Measurements from ENCODE around the gene ANKRD63.

The ANKRD63 gene

GRCh38 chr15:40328751-40329150, 45.9 kb upstream of the ANKRD63 start:
- H3K4me3 ChIP-seq (ENCODE audit: low read depth, low read length) = no peak overlapping the region
- TF ChIP-seq, protein P1, sequence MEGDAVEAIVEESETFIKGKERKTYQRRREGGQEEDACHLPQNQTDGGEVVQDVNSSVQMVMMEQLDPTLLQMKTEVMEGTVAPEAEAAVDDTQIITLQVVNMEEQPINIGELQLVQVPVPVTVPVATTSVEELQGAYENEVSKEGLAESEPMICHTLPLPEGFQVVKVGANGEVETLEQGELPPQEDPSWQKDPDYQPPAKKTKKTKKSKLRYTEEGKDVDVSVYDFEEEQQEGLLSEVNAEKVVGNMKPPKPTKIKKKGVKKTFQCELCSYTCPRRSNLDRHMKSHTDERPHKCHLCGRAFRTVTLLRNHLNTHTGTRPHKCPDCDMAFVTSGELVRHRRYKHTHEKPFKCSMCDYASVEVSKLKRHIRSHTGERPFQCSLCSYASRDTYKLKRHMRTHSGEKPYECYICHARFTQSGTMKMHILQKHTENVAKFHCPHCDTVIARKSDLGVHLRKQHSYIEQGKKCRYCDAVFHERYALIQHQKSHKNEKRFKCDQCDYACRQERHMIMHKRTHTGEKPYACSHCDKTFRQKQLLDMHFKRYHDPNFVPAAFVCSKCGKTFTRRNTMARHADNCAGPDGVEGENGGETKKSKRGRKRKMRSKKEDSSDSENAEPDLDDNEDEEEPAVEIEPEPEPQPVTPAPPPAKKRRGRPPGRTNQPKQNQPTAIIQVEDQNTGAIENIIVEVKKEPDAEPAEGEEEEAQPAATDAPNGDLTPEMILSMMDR (IDR thresholded peaks at IDR 0.05; ENCODE audit: borderline replicate concordance, insufficient read depth, low read depth, low read length) = no peak

GRCh38 chr15:40328176-40328575, 45.3 kb upstream of the ANKRD63 start:
- H3K4me3 ChIP-seq (ENCODE audit: low read depth, low read length) = no peak overlapping the region

DNA sequence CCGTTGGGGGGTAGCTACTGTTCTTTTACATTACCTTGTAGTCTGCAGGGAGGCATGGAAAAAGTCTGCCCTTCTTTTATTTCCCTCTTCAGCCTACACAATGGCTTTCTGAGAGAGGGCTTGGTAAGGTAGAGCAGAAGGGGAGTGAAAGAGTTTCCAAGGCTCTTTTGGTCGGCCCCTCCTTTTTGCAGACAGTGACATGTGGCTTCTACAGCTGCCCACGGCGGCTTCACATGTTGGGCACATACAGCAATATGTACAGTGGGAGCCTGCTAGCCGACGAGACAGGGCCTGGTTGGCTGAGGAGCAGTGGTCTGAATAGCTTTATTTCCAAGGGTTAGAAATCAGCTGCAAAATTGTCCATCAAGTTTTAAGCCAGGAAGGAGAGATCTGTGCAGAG, 44.6 kb upstream of the ANKRD63 start:
- TF ChIP-seq, protein P1 (IDR thresholded peaks at IDR 0.05; ENCODE audit: borderline replicate concordance, insufficient read depth, low read depth, low read length) = no peak

More at GRCh38 chr15:40328176-40328575, 45.3 kb upstream of the ANKRD63 start:
- TF ChIP-seq, protein P1 (IDR thresholded peaks at IDR 0.05; ENCODE audit: borderline replicate concordance, insufficient read depth, low read depth, low read length) = no peak

GRCh38 chr15:40325700-40326099, 42.8 kb upstream of the ANKRD63 start:
- TF ChIP-seq, protein P1 (IDR thresholded peaks at IDR 0.05; ENCODE audit: borderline replicate concordance, insufficient read depth, low read depth, low read length) = no peak
- no peak overlapping the region for H3K4me3 ChIP-seq (ENCODE audit: low read depth, low read length)

More for the DNA sequence above, 44.6 kb upstream of the ANKRD63 start:
- no peak overlapping the region for H3K4me3 ChIP-seq (ENCODE audit: low read depth, low read length)

DNA sequence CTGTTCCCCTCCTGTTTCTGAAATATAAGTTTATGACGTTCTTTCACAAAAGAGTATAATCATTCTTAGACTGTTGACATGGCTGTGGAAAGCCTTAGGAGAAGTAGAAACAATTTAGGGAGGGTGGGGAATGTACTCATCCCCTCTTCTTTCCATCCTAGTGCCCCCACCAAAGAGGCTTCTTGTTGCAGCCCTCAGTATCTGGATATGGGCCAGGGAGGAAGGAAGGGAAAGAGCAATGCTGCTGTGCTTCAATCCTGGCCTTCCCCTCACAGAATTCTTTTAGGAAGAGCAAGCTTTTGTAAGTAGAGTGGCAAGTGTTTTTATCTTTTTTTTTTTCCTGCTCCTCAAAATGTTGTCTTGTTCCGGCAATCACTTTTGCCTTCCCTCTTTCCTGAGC, 42.3 kb upstream of the ANKRD63 start:
- TF ChIP-seq, protein P1 (IDR thresholded peaks at IDR 0.05; ENCODE audit: borderline replicate concordance, insufficient read depth, low read depth, low read length) = no peak
- no peak overlapping the region for H3K4me3 ChIP-seq (ENCODE audit: low read depth, low read length)

GRCh38 chr15:40323953-40324937, 41.4 kb upstream of the ANKRD63 start:
- peak overlapping the region; percentile 80 for H3K4me3 ChIP-seq (ENCODE audit: low read depth, low read length)
- TF ChIP-seq, protein P1 (IDR thresholded peaks at IDR 0.05; ENCODE audit: borderline replicate concordance, insufficient read depth, low read depth, low read length) = no peak
